Kidney epithelial cell (primary cell): ENCODE results near the gene GDPGP1. TPM values are rescaled to one million over a fixed set of nuclear protein-coding genes. Genes with fewer than 3 reads are reported as not detected.
A peak's percentile ranks its signal among the peaks of the same experiment; 100 is the strongest.

ENCODE experiments used
- DNase-seq: peaks from one replicate; pipeline ENCODE4 v3.0.0-alpha.2; 2010; ENCODE audit warnings: low read depth
- H3K27me3 ChIP-seq: 2 replicates; pipeline ENCODE4 v1.6.0; 2011; ENCODE audit warnings: low read length; ENCODE audit not compliant: control insufficient read depth, insufficient read depth
- H3K36me3 ChIP-seq: 2 replicates; pipeline ENCODE4 v1.5.1; 2011; ENCODE audit warnings: low read length; ENCODE audit not compliant: control insufficient read depth, insufficient read depth
- H3K4me3 ChIP-seq: 2 replicates; pipeline ENCODE4 v1.5.1; 2011; ENCODE audit warnings: low read depth, mild to moderate bottlenecking, control low read depth, low read length
- total RNA-seq: library from RNA; depleted of rRNA; stranded (reverse); fragments of >200 nt; gene quantifications from 2 replicates; pipeline ENCODE4 v1.2.3, GENCODE V29; 2015
- TF ChIP-seq, protein P1 (sequence below): IDR thresholded peaks from 2 replicates; pipeline ENCODE4 v1.5.1; 2011; ENCODE audit warnings: mild to moderate bottlenecking, moderate library complexity, low read length, control low read depth, inconsistent platforms; ENCODE audit not compliant: insufficient read depth, poor library complexity, severe bottlenecking

Gene GDPGP1
- total RNA-seq, 1 donor from 2014 or later, result 8.1 TPM

GRCh38 chr15:90265271-90266060 is 31.5 kb downstream of the GDPGP1 start, which contains the start of gene NGRN:
TSS of gene NGRN (plus strand) at chr15:90265672. CDS start at chr15:90265713, 41 bp downstream.
- Histone ChIP-seq H3K4me3 (peak within 1 kb of the TSS; percentile 71), H3K36me3 (no peaks in the 10 kb centered on the region), H3K27me3 (no peaks in the 10 kb centered on the region)
- DNase-seq, result peak; percentile 63
- TF ChIP-seq, protein P1, sequence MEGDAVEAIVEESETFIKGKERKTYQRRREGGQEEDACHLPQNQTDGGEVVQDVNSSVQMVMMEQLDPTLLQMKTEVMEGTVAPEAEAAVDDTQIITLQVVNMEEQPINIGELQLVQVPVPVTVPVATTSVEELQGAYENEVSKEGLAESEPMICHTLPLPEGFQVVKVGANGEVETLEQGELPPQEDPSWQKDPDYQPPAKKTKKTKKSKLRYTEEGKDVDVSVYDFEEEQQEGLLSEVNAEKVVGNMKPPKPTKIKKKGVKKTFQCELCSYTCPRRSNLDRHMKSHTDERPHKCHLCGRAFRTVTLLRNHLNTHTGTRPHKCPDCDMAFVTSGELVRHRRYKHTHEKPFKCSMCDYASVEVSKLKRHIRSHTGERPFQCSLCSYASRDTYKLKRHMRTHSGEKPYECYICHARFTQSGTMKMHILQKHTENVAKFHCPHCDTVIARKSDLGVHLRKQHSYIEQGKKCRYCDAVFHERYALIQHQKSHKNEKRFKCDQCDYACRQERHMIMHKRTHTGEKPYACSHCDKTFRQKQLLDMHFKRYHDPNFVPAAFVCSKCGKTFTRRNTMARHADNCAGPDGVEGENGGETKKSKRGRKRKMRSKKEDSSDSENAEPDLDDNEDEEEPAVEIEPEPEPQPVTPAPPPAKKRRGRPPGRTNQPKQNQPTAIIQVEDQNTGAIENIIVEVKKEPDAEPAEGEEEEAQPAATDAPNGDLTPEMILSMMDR, result no peak

- no peaks in the 10 kb centered on the region for H3K36me3 ChIP-seq
- no peak for DNase-seq
- H3K4me3 ChIP-seq, result peak overlapping the region; percentile 71
- H3K27me3 ChIP-seq, result no peaks in the 10 kb centered on the region
- TF ChIP-seq, protein P1, result no peak
Observed at GRCh38 chr15:90266061-90266431, 32.0 kb downstream of the GDPGP1 start.

GRCh38 chr15:90266485-90266884 is 32.5 kb downstream of the GDPGP1 start:
- no peaks in the 10 kb centered on the region for H3K27me3 ChIP-seq
- peak overlapping the region; percentile 71 for H3K4me3 ChIP-seq
- no peaks in the 10 kb centered on the region for H3K36me3 ChIP-seq
- DNase-seq, result no peak
- TF ChIP-seq, protein P1, result no peak

GRCh38 chr15:90268415-90268814 is 34.4 kb downstream of the GDPGP1 start:
- peaks cover 1% of the 10 kb centered on the region for H3K36me3 ChIP-seq
- TF ChIP-seq, protein P1, result no peak
- H3K4me3 ChIP-seq, result no peak overlapping the region
- no peaks in the 10 kb centered on the region for H3K27me3 ChIP-seq
- DNase-seq, result no peak

- no peaks in the 10 kb centered on the region for H3K27me3 ChIP-seq
- peaks cover 1% of the 10 kb centered on the region for H3K36me3 ChIP-seq
- H3K4me3 ChIP-seq, result no peak overlapping the region
- no peak for DNase-seq
- TF ChIP-seq, protein P1, result no peak
Observed at GRCh38 chr15:90270502-90271150, 36.6 kb downstream of the GDPGP1 start.
